ENCODE measurements around the gene ZNF580.
A peak's percentile ranks its signal among the peaks of the same experiment; 100 is the strongest.

Gene ZNF580

GRCh38 chr19:55669418-55670279 lies 28.8 kb downstream of the ZNF580 start:
- DNase-seq (ENCODE audit: low read depth) = no peak
- no peak overlapping the region for H3K4me3 ChIP-seq (ENCODE audit: low read length)
- no peak for TF ChIP-seq CTCF (conservative IDR thresholded peaks at IDR 0.05; ENCODE audit: low read length)

GRCh38 chr19:55670280-55671053 lies 29.7 kb downstream of the ZNF580 start:
- peak; percentile 9 for DNase-seq (ENCODE audit: low read depth)
- no peak overlapping the region for H3K4me3 ChIP-seq (ENCODE audit: low read length)
- TF ChIP-seq CTCF (conservative IDR thresholded peaks at IDR 0.05; ENCODE audit: low read length) = no peak

GRCh38 chr19:55671054-55671378 lies 30.2 kb downstream of the ZNF580 start:
- H3K4me3 ChIP-seq (ENCODE audit: low read length) = no peak overlapping the region
- no peak for TF ChIP-seq CTCF (conservative IDR thresholded peaks at IDR 0.05; ENCODE audit: low read length)
- no peak for DNase-seq (ENCODE audit: low read depth)

GRCh38 chr19:55672418-55672817 lies 31.6 kb downstream of the ZNF580 start:
- H3K4me3 ChIP-seq (ENCODE audit: low read length) = no peak overlapping the region
- no peak for TF ChIP-seq CTCF (conservative IDR thresholded peaks at IDR 0.05; ENCODE audit: low read length)
- DNase-seq (ENCODE audit: low read depth) = peak; percentile 14

GRCh38 chr19:55673465-55673864 lies 32.7 kb downstream of the ZNF580 start:
- no peak for DNase-seq (ENCODE audit: low read depth)
- H3K4me3 ChIP-seq (ENCODE audit: low read length) = no peak overlapping the region
- no peak for TF ChIP-seq CTCF (conservative IDR thresholded peaks at IDR 0.05; ENCODE audit: low read length)

GRCh38 chr19:55673889-55674288 lies 33.1 kb downstream of the ZNF580 start:
- no peak for DNase-seq (ENCODE audit: low read depth)
- TF ChIP-seq CTCF (conservative IDR thresholded peaks at IDR 0.05; ENCODE audit: low read length) = no peak
- H3K4me3 ChIP-seq (ENCODE audit: low read length) = peak overlapping the region; percentile 87; the same call in 1 of the 2 replicates

GRCh38 chr19:55674459-55674840 lies 33.6 kb downstream of the ZNF580 start:
- DNase-seq (ENCODE audit: low read depth) = no peak
- no peak for TF ChIP-seq CTCF (conservative IDR thresholded peaks at IDR 0.05; ENCODE audit: low read length)
- H3K4me3 ChIP-seq (ENCODE audit: low read length) = peak overlapping the region; percentile 87

Data from AG10803 (cell line).